SK-N-SH treated with all-trans-retinoic acid at 6 μM for 48 hours (cell line): Measurements from ENCODE around the gene GABARAP.

Experiments used
- ARNTL ChIP-seq: fragments of 450-650 bp; formaldehyde crosslinking; IDR thresholded peaks from 2 replicates; pipeline ENCODE4 v1.5.0; 2020; ENCODE audit warnings: low read depth, mild to moderate bottlenecking, moderate library complexity, borderline replicate concordance
- BACH2 ChIP-seq: fragments of 250-450 bp; sonication (Bioruptor Pico); IDR thresholded peaks from 2 replicates; pipeline ENCODE4 v1.9.0; 2021; ENCODE audit warnings: mild to moderate bottlenecking, borderline replicate concordance
- CSRNP3 ChIP-seq: fragments of 250-450 bp; sonication (Bioruptor Pico); IDR thresholded peaks from 2 replicates; pipeline ENCODE4 v1.5.1; 2021; ENCODE audit warnings: mild to moderate bottlenecking, moderate library complexity
- GLIS3 ChIP-seq: fragments of 250-450 bp; sonication (Bioruptor Pico); IDR thresholded peaks from 2 replicates; pipeline ENCODE4 v1.5.0; 2020; ENCODE audit warnings: mild to moderate bottlenecking, moderate library complexity
- PATZ1 ChIP-seq: fragments of 250-450 bp; sonication (Bioruptor Pico); IDR thresholded peaks from 2 replicates; pipeline ENCODE4 v1.8.0; 2020; ENCODE audit warnings: mild to moderate bottlenecking, moderate library complexity, borderline replicate concordance
- ZFP30 ChIP-seq: fragments of 450-650 bp; formaldehyde crosslinking; IDR thresholded peaks from 2 replicates; pipeline ENCODE4 v1.5.0; 2022; ENCODE audit warnings: mild to moderate bottlenecking, moderate library complexity
- ZNF565 ChIP-seq: fragments of 450-650 bp; formaldehyde crosslinking; conservative IDR thresholded peaks from 2 replicates; pipeline ENCODE4 v1.5.0; 2020; ENCODE audit warnings: low read depth, mild to moderate bottlenecking, moderate library complexity

- TF ChIP-seq ZNF565 (no peak), ARNTL (CRISPR knock-in tag) (no peak), CSRNP3 (CRISPR knock-in tag) (no peak), PATZ1 (no peak), ZFP30 (CRISPR knock-in tag) (no peak), BACH2 (CRISPR knock-in tag) (no peak), GLIS3 (CRISPR knock-in tag) (peak; percentile 76; the same call in 1 of the 2 replicates)
Measured at GRCh38 chr17:7219812-7220592, 22.2 kb downstream of the GABARAP start, which contains the start of the genes ACADVL and DLG4.
